ENCODE results near the gene MAN1A1. TPM values are rescaled to one million over a fixed set of nuclear protein-coding genes. Genes with fewer than 3 reads are reported as not detected.
"Not testable (repeated sequence)": the region's sequence is repeated elsewhere in the genome, so short reads cannot be mapped to it uniquely, and the experiment has no call there.

The MAN1A1 gene
- total RNA-seq, 2 donors from 2014 or later = 17.9 to 27.9 TPM

DNA sequence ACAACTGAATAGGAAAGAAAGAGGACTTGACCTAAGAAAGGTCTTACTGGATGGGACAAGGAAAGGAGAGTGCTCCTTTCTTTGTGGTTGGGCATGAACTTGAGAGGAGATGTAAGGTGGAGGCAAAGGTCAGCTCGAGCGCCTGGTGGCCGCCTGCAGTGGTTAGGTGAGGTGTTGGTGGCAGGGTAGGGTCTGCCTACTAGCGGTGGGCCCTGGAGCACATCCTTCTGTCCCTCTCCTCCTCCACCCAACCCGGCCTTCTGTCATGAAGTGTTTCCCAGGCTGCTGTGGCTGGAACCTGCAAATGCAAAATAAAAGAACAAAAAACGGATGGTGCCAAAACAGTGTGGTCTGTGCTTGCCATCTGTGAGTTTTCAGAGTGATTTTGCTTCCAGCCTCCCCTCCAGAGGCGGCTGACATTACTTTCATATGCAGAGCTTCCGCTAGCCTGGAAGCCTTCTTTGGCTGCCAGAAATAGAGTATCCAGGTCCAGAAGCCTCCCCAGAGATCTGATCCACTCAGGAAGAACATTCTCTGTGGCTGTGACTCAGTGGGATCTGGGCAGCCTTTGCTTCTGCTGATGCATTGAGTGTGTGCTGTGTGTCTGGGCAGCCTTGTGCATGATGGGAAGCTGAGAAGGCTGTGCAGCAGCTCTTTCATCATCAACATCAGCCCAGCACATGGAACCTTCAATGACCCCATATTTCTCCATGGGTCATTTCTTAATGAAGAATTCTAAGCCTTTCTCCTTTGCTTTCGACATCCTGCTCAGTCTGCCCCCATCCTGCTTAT, 191.3 kb downstream of the MAN1A1 start:
- 83% methylated on average over 9 of the region's 9 CpGs for WGBS
- Histone ChIP-seq H3K9me3 (no peaks in the 10 kb centered on the region), H3K4me1 (replicated peaks) (no peaks in the 10 kb centered on the region), H3K27me3 (replicated peaks; ENCODE audit: insufficient read depth) (no peaks in the 10 kb centered on the region), H3K27ac (no peak overlapping the region), H3K4me3 (no peak overlapping the region), H3K36me3 (no peaks in the 10 kb centered on the region)
- TF ChIP-seq POLR2A (IDR thresholded peaks at IDR 0.05) = no peak
- TF ChIP-seq CTCF (IDR thresholded peaks at IDR 0.05) = no peak
- no peak for TF ChIP-seq POLR2AphosphoS5 (IDR thresholded peaks at IDR 0.05)
- intact Hi-C loops (cut with DNase I) = loop anchor here (5.0 to 10.0 kb wide), 2 partner anchors 189 to 387 kb away; partner anchors contain the start of gene MAN1A1
- DNase-seq (ENCODE audit: low spot score) = no peak

DNA sequence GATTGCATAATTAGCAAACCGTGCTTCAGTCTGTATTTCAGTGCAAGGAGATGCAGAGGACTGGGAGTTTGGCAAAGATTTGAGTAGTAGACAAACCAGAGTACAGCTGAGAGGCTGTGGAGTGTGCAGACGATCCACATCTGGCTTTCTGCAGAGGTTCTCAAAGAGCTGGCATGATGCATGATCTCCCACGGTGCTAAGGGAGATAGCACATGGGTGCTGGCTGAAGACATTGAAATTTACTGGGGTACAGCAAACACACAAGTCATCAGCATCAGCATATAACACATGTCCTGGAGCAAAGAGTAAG, 192.1 kb downstream of the MAN1A1 start:
- no peaks in the 10 kb centered on the region for H3K27me3 ChIP-seq (replicated peaks; ENCODE audit: insufficient read depth)
- H3K9me3 ChIP-seq = no peaks in the 10 kb centered on the region
- H3K36me3 ChIP-seq = no peaks in the 10 kb centered on the region
- no peak overlapping the region for H3K4me3 ChIP-seq
- no peak for DNase-seq (ENCODE audit: low spot score)
- intact Hi-C loops (cut with DNase I) = loop anchor here (5.0 to 10.0 kb wide), 2 partner anchors 190 to 387 kb away; partner anchors contain the start of gene MAN1A1
- TF ChIP-seq CTCF (IDR thresholded peaks at IDR 0.05) = no peak
- no peak for TF ChIP-seq POLR2AphosphoS5 (IDR thresholded peaks at IDR 0.05)
- TF ChIP-seq POLR2A (IDR thresholded peaks at IDR 0.05) = no peak
- 12% methylated on average over 3 of the region's 3 CpGs for WGBS
- H3K4me1 ChIP-seq (replicated peaks) = no peaks in the 10 kb centered on the region
- H3K27ac ChIP-seq = no peak overlapping the region

DNA sequence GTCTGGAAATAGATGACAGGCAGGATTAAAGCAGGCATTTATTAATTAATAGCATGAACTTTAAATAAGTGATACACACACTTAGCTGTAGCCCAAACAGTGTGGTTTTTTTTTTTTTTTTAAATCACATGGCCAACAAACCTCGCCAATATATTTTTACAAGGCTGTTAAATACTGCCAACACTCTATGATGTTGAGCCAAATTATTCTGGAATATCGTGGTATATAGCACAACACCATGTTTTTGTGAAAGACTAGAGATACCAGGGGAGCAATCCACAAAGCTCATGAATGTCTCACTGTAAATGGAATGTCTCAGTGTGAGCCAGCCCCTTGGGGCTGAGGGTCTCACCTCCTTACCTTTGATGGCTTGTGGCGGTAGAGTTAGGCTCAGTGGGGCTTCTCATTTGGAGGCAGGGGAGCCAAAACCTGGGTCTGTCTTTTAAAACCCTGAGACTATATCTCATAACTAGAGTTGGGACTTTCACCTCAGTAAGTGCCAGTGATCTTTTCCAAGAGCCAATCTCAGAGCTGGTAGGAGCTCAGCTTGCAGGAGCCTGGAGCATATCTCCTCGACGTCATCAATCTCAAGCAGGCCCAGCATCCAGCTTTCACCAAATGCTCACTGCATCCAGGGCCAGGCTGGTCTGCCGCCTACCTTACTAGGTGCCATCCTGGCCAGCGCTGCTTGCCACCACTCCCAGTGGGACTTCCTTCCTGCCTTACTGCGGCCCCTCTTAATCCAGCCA, 192.6 kb downstream of the MAN1A1 start:
- Histone ChIP-seq H3K9me3 (no peaks in the 10 kb centered on the region), H3K4me3 (no peak overlapping the region), H3K36me3 (no peaks in the 10 kb centered on the region), H3K4me1 (replicated peaks) (no peaks in the 10 kb centered on the region), H3K27me3 (replicated peaks; ENCODE audit: insufficient read depth) (no peaks in the 10 kb centered on the region), H3K27ac (no peak overlapping the region)
- intact Hi-C loops (cut with DNase I) = loop anchor here (5.0 to 10.0 kb wide), 2 partner anchors 190 to 388 kb away; partner anchors contain the start of gene MAN1A1
- DNase-seq (ENCODE audit: low spot score) = no peak
- 24% methylated on average over 8 of the region's 8 CpGs for WGBS
- TF ChIP-seq POLR2AphosphoS5 (IDR thresholded peaks at IDR 0.05) (peak; percentile 52), POLR2A (IDR thresholded peaks at IDR 0.05) (no peak), CTCF (IDR thresholded peaks at IDR 0.05) (no peak)

DNA sequence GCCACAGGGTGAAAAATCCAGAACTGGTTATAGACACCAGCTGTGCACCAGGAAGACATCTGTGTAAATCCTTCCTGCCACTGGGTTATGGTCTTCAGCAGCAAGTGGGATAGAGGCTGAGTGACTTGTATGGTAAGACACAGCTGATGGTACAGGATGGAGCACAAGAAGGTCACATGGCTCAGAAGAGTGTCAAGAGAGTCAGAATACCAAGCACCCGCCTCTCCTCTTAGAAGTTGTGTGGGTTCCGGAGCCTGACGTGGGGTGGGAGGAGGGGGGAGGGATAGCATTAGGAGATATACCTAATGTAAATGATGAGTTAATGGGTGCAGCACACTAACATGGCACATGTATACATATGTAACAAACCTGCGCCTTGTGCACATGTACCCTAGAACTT, 193.5 kb downstream of the MAN1A1 start:
- not testable (repeated sequence) for H3K36me3 ChIP-seq; H3K4me1 ChIP-seq (replicated peaks); H3K9me3 ChIP-seq; DNase-seq (ENCODE audit: low spot score); H3K27me3 ChIP-seq (replicated peaks; ENCODE audit: insufficient read depth); H3K27ac ChIP-seq; H3K4me3 ChIP-seq
- intact Hi-C loops (cut with DNase I) = loop anchor here (5.0 to 10.0 kb wide), 2 partner anchors 191 to 389 kb away; partner anchors contain the start of gene MAN1A1
- 90% methylated on average over 4 of the region's 4 CpGs for WGBS

- no peaks in the 10 kb centered on the region for H3K4me1 ChIP-seq (replicated peaks)
- 91% methylated on average over 3 of the region's 3 CpGs for WGBS
Measured at GRCh38 chr6:119152187-119152586, 197.4 kb downstream of the MAN1A1 start.

More at GRCh38 chr6:119152187-119152586, 197.4 kb downstream of the MAN1A1 start:
- TF ChIP-seq CTCF (IDR thresholded peaks at IDR 0.05) (no peak), POLR2AphosphoS5 (IDR thresholded peaks at IDR 0.05) (no peak), POLR2A (IDR thresholded peaks at IDR 0.05) (no peak)
- H3K36me3 ChIP-seq = no peaks in the 10 kb centered on the region
- H3K27ac ChIP-seq = no peak overlapping the region
- H3K4me3 ChIP-seq = no peak overlapping the region
- no peak for DNase-seq (ENCODE audit: low spot score)
- no peaks in the 10 kb centered on the region for H3K27me3 ChIP-seq (replicated peaks; ENCODE audit: insufficient read depth)
- intact Hi-C loops (cut with DNase I) = loop anchor here (10.0 kb wide), 1 partner anchor 393 kb away; no protein-coding TSS in a partner anchor
- H3K9me3 ChIP-seq = no peaks in the 10 kb centered on the region

Data from prostate gland (tissue), 2 donors.